ENCODE measurements around the gene VEGFA.

GRCh38 chr6:43824703-43825064, 54.7 kb downstream of the VEGFA start:
- TF ChIP-seq CTCF (IDR thresholded peaks at IDR 0.05) (no peak), POLR2A (IDR thresholded peaks at IDR 0.05) (no peak)
